ENCODE data around the gene MID1IP1.

MID1IP1 gene

DNA sequence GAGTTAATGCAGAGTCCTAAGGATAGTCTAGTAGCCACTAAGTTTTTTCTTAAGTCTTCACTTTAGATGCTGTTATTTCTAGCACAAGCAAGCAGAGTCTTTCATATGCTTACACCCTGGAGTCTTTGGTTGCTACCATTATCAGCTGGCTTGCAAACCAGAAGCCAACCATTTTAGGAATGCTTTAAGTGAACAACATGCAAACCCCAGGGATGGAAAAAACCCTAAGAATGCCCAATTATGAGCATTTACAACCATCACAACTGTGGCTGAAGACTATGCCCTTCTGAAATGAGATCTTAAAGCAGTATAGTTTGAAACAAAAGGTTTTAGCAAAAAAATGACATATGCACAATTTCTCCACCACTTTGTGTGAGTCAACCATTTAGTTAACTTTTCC is 6.6 kb downstream of the MID1IP1 start:
- DNase-seq (ENCODE audit: low read depth, low spot score) = peak; percentile 26
- no peak overlapping the region for H3K4me3 ChIP-seq (ENCODE audit: low read depth, low read length)
- POLR2A ChIA-PET = no interaction called here
- TF ChIP-seq, protein P1, sequence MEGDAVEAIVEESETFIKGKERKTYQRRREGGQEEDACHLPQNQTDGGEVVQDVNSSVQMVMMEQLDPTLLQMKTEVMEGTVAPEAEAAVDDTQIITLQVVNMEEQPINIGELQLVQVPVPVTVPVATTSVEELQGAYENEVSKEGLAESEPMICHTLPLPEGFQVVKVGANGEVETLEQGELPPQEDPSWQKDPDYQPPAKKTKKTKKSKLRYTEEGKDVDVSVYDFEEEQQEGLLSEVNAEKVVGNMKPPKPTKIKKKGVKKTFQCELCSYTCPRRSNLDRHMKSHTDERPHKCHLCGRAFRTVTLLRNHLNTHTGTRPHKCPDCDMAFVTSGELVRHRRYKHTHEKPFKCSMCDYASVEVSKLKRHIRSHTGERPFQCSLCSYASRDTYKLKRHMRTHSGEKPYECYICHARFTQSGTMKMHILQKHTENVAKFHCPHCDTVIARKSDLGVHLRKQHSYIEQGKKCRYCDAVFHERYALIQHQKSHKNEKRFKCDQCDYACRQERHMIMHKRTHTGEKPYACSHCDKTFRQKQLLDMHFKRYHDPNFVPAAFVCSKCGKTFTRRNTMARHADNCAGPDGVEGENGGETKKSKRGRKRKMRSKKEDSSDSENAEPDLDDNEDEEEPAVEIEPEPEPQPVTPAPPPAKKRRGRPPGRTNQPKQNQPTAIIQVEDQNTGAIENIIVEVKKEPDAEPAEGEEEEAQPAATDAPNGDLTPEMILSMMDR (IDR thresholded peaks at IDR 0.05; ENCODE audit: insufficient read depth, low read length, missing control alignments) = no peak
- CTCF ChIA-PET = no interaction called here

DNA sequence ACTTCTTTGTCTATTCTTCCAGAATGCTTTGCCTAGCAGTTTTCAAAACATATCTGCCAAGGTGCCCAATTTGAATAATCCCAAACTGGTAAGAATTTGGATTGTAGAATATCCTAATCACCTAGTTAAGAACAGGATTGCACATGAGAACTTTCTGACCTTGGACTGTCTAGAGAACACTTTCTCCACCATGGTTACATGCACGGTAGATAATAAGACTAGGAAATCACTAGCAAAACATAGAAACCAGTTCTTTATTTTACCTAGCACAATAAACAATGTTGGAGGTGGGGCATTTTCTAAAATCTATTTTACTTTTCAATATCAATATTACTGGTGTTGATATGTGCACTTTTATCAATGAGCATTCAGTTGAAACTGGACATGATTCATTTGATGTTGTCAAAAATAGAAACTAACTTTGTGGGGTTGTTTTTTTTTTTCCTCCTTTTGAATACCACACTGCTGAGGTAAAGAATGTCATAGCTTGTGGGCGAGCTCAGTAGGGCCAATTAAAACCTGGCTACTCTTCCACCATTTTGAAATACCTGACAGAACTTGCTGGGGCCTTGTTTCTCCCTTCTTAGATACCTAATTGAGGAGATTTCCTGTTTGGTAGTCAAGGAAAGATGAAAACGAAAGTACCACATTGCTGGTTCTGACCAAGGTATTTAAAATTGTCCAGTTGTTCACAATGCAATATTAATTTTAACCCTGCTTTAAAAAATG is 10.4 kb downstream of the MID1IP1 start:
- H3K4me3 ChIP-seq (ENCODE audit: low read depth, low read length) = no peak overlapping the region
- POLR2A ChIA-PET = no interaction called here
- CTCF ChIA-PET = no interaction called here
- no peak for DNase-seq (ENCODE audit: low read depth, low spot score)
- TF ChIP-seq, protein P1 (IDR thresholded peaks at IDR 0.05; ENCODE audit: insufficient read depth, low read length, missing control alignments) = no peak

DNA sequence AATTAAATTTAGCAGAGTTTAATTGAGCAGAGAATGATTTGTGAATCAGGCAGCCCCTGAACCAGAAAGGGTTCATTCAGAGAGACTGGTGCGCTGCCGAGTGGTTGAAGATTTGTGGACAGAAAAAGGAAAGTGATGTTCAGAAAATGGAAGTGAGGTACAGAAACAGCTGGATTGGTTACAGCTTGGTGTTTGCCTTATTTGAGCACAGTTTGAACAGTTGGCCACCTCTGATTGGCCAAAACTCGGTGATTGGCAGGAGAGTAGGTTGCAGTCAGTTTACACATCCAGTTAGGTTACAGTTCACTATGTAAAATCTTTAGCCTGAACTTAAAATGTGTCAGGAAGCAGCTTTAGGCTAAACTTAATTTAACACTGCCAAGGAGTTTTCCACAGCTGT is 14.9 kb downstream of the MID1IP1 start:
- TF ChIP-seq, protein P1 (IDR thresholded peaks at IDR 0.05; ENCODE audit: insufficient read depth, low read length, missing control alignments) = no peak
- ChIA-PET CTCF (no interaction called here), POLR2A (no interaction called here)
- DNase-seq (ENCODE audit: low read depth, low spot score) = no peak
- no peak overlapping the region for H3K4me3 ChIP-seq (ENCODE audit: low read depth, low read length)

DNA sequence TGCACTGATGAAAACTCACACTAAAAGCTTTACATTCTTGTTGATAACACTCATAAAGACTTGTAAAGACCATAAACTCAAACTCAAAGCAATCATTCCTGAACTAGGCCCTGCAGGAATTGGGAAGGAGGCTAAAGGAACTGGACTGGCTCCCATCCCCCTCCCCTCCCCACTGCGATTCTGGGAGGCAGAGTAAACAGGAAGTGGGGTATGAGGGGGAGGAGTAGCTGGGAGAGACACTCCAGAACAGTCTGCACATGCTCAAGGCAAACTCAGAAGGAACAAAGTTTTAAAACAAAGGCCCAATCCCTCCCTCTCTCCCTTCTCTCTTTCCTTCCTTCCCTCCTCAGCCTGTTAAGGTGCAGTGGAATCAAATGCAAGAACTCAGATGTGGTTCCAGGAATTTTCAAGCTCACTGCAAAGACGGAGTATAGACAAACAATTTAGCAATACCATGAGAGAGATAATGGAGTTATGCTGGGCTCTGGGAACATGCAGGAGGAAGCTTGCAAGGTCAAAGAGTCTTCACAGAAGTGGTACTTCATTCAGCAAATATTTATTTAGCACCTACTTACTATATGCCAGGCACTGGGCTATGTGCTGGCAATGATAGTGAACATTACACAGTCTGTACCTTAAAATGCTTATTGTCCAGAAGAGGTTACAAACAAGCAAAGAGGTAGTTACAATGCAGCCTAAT is 15.9 kb downstream of the MID1IP1 start:
- CTCF ChIA-PET = no interaction called here
- TF ChIP-seq, protein P1 (IDR thresholded peaks at IDR 0.05; ENCODE audit: insufficient read depth, low read length, missing control alignments) = no peak
- no peak overlapping the region for H3K4me3 ChIP-seq (ENCODE audit: low read depth, low read length)
- POLR2A ChIA-PET = no interaction called here
- no peak for DNase-seq (ENCODE audit: low read depth, low spot score)

DNA sequence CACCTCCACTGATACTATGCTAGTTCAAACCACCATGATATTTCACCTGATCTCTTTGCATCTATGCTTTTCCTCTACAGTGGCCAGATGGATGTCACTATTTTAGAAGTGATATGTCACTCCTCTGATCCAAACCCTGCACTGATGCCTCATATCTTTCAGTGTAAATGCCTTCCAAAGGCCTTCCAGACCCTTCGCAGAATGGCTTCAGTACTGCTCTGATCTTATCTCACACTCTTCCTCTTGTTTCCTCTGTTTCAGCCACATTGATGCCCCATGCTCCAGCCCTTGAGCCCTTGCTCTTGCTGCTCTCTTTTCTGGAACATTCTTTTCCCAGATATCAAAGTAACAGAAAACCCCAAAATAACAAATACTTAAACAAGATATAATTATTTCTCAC is 17.9 kb downstream of the MID1IP1 start:
- H3K4me3 ChIP-seq (ENCODE audit: low read depth, low read length) = no peak overlapping the region
- CTCF ChIA-PET = no interaction called here
- TF ChIP-seq, protein P1 (IDR thresholded peaks at IDR 0.05; ENCODE audit: insufficient read depth, low read length, missing control alignments) = no peak
- DNase-seq (ENCODE audit: low read depth, low spot score) = no peak
- POLR2A ChIA-PET = no interaction called here

DNA sequence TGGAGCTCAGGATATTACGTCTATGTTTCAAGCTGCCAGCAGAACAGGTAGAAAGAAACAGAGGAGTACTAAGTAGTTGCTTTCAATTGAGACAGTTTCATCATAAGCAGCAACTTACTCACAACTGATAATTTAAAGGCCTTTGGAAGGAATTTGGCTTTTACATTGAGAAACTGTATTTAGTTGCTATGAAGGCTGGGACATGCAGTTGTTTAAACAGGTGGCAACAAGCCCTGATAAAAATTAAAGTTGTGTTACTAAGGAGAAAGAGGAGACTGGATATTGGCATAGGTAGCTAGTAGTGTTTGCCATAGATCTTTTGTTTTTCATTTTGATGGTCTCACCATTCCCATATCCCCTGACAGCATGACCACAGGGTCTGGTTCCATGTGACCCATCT is 18.4 kb downstream of the MID1IP1 start:
- no peak overlapping the region for H3K4me3 ChIP-seq (ENCODE audit: low read depth, low read length)
- TF ChIP-seq, protein P1 (IDR thresholded peaks at IDR 0.05; ENCODE audit: insufficient read depth, low read length, missing control alignments) = no peak
- ChIA-PET POLR2A (no interaction called here), CTCF (no interaction called here)
- DNase-seq (ENCODE audit: low read depth, low spot score) = no peak
